Dedifferentiated amniotic fluid mesenchymal stem cell (primary cell): ENCODE results near the gene UTP11.

ENCODE experiments used
- DNase-seq: peaks from one replicate; pipeline ENCODE4 v3.0.0-alpha.2; 2016; ENCODE audit errors: extremely low spot score

UTP11 gene

DNA sequence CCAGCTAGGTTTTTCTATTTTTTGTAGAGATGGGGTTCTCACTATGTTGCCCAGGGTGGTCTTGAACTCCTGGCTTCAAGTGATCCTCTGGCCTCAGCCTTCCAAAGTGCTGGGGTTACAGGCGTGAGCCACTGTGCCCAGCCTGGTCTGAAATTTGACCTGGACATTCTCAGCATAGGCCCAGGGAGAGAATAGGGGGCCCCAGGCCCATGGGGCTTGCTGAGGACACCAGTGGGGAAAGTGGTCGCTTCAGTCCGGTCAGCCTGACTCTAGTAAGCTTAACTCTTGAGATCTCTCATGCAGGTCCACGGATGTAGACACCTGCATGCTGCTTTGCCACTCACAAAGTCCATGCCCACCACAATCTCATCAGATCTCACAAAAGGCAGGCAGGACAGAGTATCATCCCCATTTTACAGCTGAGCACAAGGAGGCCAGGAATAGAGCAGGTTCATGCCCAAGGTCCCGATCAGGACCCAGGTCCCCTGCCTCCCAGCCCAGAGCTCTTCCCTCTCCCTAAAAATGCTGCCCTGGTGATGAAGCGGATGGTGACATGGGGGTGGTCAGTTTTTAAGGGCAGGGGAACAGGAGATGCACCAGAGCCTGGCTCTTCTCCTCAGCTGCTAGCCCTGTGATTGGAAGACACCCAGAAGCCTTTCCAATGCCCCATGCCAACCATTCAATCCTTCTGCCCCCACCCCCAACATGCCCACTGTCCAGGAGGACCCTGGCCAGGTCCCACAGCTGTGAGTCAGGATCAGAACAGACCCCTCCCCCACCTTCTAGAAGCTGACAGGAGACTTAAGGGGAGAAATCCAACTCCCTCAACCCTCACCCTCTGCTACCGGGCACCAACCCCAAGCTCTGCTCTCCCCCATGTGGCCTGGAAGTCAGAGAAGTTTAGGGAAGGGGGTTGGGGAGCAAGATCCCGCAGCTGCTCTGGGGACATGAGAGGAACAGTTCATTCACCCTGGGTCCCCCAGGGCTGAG is 9.0 kb upstream of the UTP11 start:
- DNase-seq, result no peak

DNA sequence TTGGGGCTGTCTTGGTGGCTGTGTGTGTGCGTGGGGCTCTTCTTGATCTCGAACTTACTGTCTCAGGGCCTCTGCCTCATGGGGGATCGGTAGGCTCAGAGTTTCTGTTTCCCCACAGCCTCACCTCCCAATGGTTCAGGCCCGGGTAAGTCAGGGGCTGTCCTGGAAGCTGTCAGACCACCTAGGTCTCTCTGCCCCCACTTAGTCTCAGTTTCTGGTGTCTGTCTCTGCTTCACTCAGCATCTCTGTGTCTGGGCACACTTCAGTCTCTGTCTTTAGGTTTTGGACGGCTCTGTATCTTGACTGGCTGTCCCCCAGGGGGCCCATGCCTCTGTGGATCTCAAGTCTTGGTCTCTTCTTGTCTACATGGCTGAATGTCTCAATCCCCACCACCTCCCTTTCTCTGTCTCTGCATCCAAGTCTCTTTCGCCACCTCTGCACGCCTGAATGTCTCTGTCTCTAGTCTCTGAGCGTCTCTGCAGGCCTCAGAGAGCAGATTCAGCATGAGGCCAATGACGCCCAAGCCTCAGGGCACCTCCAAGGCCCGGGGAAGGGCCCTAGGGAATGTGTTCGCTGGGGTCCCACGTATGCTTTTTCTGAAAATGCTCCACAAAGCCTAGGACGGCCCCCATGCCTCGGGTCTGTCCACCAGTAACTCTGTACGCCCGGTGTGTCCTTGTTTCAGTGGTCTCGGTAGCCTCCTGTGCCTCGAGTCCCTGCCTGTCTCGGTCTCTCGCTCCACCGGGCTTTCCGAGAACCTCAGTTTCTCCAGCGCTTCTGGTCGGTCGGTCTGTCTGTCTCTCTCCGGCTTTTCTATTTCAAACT is 8.0 kb upstream of the UTP11 start:
- no peak for DNase-seq

DNA sequence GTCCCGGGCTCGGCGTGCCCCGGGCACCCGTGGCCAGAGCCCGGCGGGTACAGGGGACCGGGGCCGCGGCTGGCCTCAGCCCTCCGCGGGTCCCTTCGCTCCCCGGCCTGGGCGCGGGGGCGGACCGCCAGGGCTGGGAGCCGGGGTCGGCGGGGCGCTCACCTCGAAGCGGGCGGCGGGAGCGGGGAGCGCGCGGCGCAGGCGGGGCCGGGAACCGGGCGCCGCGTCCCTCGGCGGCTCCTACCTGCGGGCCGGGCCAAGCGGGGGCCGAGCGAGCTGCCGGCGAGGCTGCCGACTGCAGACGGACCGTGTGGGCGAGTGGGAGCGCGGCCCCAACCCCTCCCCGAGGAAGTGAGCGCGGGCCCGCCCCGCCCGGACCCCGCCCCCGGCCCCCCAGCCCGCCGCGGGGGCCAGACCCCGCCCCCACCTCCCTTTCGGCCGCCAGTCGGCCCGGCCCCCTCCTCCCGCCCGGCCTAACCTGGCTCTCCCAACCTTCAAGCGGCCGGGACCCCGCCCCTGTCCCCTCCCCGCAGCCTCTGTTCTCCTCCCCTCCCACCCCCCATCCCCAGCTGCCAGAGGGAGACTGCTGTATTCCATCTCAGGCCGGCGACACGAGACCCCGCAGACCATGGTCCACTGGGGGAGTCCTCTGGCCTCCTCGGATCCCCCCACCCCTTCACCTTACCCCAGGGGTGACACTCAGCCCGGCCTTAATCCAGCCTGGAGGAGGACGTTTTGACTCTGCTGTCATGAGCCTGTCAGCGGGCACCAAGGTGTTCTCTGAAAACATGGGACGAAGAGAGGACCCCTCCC is 7.1 kb upstream of the UTP11 start, which contains the start of gene FHL3:
Gene FHL3 (minus strand): TSS at position 320 of the 813 bp plus-strand sequence. CDS start 6,102 bp downstream, outside the sequence.
- DNase-seq, result no peak

DNA sequence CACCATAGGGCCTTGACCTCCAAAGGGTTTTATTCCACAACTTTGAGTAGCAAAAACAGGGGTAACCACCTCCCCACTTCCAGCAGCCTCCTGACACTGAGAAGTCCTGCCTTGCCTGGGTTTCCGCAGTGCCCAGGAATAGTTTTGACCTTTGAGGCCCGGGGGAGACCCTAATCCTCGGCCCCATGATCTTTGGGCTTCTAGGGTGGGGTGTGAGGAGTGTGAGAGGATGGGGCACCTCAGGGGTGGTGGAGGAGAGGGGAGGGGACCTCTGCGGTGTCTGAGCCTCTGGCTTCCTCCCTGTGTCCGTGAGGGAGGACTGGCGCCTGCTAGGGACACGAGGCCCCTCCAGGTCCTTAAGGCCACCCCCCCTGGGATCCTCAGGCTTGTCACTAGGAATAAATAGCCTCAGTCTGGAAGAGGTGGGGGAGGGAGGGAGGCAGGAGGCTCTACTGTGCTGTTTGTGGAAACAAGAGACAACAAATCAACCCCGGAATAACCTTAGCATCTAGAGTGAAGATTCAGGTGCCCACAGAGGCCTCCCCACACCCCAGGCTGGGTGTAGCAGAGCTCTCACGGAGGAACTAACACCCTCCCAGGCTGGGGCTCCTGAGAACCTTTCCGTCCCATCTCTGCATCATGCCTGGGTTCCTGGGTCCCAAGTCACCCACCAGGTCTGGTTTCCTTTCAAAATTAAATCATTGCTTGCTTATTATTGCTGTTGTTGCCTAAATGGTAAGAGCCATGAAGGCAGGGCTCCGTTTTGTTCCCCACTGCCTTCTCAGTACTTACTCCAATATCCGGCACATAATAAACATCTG is 6.3 kb upstream of the UTP11 start:
- no peak for DNase-seq

DNA sequence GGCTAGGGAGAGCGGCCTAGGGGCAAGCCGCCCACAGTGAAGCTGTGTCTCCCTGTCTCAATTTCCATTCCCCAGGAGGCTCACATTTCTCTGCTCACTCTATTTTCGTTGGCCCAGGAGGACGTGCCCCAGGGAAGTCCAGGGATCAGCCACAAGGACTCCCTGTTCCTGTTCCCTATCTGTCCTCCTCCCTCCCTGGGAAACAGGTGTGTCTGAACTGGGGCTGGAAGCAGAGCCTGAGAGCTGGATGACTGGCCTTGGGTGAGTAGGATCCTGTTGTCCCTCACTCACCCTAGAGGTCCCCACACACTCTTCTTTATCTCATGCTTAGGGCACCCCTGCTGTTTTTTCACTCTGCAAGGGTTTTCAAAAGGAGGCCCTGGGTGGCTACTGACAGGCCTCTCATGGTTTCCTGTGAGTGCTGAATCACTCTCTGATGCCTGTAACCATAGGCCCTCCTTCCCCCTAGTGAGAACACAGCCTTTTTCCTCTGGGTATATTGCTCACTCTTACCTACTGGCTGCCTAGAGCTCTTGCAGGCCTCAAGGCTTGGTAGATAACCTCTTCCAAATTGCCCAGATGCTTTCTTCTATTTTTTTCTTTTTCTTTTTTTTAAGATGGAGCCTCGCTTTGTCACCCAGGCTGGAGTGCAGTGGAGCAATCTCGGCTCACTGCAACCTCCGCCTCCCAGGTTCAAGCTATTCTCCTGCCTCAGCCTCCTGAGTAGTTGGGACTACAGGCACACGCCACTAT is 3.3 kb upstream of the UTP11 start:
- no peak for DNase-seq

DNA sequence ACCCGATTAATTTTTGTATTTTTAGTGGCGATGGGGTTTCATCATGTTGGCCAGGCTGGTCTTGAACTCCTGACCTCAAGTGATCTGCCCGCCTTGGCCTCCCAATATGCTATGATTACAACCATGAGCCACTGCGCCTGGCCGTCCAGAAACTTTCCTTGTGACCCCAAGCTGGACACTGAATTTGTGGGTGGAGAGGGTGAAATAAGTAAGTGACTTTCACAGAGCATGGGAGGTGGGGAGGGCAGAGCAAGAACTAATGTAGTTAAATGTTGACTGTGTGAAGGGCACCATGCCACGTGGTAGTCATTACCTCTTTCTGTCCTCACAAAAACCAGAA is 2.7 kb upstream of the UTP11 start:
- no peak for DNase-seq

DNA sequence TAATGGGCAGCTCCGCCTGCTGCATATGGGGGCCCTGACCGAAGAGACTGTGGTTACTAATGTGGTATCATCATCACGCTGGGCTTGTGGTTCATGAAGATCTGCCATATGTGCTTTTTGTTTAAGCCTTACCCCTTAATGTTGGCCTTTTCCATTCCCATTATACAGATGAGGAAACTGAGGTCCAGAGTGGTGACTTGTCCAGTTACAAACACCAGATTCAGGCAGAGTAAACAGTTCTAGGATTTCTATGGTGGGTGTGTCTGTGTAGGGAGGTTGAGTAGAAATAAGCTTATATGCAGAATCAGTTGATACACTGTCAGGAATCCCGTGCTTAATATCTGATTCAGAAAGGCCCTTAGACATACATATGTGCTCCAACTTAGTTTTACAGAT is 691 bp downstream of the UTP11 start:
- no peak for DNase-seq

DNA sequence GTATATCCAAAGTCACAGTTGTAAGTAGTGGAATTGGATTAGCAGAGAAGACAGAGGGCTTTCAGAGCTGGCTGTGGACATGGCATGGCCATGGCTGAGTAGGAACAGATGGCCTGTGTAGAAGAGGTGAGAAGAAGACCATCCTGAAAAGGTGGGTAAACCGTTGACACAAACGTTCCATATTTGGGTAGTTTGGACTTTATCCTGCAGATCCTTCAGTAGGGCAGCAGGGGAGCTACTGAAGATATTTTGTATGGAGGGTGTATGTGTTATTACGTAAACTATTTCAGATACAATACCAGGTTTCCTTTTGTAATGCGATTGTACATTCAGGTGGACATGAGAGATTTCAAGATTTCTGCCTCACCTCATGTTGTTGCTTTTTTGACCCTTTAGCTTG is 1.6 kb downstream of the UTP11 start:
- DNase-seq, result no peak

DNA sequence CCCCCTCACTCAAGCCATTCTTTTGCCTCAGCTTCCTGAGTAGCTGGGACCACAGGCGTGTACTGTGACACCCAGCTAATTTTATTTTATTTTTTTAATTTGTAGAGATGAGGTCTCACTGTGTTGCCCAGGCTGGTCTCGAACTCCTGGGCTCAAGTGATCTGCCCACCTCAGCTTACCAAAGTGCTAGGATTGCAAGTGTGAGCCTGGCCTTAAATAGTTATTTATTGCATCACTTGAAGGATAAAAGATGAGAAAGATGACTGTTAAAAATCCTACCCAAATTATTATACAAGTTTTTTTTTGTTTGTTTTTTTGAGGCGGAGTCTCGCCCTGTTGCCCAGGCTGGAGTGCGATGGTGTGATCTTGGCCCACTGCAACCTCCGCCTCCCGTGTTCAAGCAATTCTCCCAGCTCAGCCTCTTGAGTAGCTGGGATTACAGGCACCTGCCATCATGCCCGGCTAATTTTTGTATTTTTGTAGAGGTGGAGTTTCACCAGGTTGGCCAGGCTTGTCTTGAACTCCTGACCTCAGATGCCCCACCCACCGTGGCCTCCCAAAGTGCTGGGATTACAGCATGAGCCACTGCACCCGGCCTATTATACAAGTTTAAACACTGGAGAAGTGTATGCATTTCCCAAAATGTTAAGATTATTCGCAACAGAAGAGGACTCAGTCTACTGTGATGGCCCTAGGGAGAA is 2.3 kb downstream of the UTP11 start:
- DNase-seq, result no peak

DNA sequence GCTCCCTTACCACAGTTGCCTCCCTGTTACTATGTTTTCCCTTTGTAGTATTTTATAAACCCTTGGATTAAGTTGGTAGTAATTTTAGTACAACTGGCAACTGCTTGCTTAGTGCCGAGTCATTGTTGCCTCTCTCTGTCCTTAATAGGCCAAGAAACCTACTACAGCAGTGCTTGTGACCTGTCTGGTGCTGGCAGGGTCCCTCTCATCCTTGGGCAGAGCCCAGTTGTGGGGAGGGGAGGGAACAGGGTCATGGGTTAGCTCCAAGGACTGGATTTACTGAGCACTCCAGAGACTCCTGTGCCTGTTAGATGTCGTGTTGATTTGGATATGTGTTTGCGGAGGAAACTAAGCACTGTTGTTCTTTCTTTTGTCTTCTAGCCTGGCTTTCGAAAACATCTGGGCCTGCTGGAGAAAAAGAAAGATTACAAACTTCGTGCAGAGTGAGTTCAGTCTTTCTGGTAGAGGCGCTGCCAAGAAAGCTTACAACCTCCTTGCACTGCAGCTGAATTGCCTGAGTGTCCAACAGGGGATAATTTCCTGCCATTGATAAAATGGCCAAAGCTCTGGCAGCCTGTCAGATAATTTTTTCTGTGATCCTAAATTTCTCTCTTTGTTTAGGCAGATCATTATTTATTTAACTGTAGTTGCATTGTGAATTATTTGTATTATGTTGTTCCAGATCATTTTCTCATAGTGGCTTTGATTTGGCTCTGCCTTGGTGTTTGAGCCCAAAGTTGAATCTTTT is 3.6 kb downstream of the UTP11 start:
- DNase-seq, result no peak

DNA sequence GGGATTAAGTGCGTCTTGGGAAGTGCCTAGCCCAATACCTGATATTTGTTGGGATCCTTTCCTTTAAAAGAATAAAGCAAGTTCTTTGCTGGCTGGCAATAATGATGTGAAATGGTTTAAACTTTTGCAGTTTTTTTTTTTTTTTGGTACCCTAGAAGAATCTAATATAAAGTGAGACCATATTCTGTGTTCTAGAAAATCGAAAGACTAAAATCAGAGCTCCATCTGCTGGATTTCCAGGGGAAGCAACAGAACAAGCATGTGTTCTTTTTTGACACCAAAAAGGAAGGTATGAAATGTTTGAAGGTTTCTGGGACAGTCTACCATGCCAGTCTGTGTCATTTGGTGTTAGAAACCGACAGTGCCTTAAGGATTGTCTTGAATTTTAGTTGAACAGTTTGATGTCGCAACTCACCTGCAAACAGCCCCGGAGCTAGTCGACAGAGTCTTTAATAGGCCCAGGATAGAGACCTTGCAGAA is 6.4 kb downstream of the UTP11 start:
- no peak for DNase-seq

DNA sequence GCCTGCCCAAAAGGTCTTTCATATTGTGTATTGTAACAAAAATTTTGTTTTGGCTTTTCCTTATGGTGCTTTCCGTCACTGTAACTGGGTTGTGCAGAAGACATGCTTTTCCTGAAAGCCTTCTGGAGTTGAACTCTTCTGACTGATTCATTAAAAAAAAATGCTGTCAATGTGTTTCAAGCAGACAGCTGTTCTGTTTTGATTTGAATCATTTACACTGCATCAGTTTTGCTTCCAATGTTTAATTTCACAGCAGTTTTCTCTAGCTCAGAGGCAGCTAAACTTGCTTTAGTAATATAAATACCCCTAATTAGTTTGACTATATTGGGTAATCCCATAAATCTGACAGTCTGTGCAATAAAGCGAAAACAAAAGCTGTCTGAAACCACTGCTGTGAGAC is 7.9 kb downstream of the UTP11 start:
- DNase-seq, result no peak

DNA sequence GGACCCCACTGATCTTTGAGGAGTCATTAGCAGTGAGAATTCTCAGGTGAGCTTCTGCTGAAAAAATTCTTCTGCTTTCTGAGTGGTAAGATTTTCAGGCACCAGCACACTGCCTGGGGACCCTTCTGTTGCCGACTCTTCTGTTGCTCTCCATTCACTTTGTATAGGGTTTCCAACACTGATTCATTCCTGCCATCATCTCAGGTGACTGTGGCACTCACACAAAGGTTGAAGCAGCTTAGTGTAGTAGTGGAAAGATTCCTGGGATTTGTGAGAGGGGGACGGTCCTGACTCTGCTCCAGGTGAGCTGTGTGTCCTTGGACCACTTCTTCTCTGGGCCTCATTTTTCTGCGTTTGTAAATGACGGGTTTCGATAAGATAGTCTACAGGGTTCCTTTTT is 9.4 kb downstream of the UTP11 start:
- DNase-seq, result no peak

DNA sequence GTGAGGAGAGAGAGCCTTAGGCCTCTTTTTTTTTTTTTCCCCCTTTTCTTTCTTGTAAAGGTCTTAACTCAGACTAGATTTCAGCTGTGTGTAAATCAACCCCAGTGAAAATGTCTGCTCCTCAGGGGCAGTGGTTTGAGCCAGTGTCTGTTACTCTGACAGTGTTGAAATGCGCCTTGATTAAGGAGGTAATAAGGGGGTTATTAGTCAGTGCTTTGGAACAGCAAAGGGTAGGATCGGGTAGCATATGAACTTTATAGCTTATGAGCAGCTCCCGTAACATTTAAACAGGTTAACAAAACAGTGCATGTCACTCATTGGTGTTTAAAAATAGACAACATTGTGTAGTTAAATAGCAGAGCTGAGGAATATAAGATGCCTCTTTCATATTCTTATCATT is 10.3 kb downstream of the UTP11 start:
- no peak for DNase-seq

DNA sequence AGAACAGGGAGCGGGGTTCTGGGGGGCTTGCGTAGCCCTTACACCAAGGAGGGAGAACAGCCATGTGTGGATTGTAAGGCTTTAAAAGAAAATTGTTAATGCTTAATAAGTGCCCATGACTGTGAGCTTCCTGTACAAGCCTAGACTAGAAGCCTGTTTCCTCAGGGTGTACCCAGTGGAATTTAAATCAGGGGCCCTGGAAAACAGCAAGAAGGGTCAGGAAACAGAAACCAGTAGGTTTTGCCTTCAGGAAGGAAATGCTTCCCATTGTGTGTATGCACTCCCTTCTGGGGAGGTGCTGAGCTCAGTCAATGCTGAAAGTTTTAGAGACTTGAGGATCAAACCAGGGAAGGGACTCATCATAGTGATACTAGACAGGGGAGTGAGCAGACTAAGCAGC is 12.7 kb downstream of the UTP11 start:
- DNase-seq, result no peak

DNA sequence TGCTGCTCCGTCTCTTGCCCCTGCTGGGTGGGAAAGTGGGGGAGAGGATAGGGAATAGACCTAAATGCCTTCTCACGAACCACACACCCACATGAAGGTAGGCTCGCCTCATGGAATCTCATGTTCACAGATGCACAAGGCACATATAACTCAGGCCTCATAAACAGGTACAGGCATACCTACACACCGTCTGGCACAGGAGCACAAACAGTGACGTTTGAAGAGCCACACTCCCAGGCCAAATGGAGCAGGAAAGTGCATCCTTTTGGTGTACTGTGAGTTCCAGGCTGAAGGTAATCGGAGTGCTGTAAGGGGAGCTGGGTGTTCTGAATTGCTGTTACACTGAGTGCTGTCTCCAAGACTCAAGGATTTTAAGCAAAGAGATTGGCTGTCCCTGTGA is 13.1 kb downstream of the UTP11 start:
- DNase-seq, result no peak

DNA sequence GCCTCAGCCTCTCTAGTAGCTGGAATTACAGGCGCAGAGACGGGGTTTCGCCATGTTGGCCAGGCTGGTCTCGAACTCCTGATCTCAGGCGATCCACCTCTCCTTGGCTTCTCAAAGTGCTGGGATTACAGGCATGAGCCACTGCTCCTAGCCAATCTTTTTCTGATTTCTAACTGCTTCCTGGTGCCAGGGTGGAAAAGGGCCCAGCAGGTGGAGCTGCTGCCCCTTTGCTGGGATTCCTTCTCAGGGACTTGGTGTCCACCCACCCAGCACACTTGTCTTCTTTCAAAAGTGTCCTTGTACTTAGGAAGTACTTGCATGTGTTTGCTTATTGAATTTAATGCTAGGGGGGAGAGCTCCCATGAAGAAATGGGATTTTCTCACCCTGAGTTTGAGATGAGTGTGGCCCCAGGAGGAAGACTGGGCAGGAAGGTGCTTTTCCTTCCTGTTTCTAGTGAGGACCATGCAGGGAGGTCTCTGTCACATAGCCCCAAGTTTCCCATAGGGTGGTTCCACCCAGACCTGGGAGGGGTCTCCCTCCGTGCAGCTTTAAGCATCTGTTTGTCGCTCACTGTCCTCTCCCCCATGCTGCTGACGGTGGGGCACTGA is 14.2 kb downstream of the UTP11 start:
- DNase-seq, result peak; percentile 39
